HG02840 (cell line): Measurements from ENCODE around the gene FAM187B.

Experiments
- ATAC-seq: cut with Tn5 transposase; IDR thresholded peaks from one replicate; pipeline ENCODE4 v1.9.1; 2021; ENCODE audit warnings: mild to moderate bottlenecking, moderate library complexity, moderate number of reproducible peaks; ENCODE audit not compliant: unreplicated experiment, low FRiP score

FAM187B gene

GRCh38 chr19:35228177-35228930 lies at the start of gene FAM187B:
Gene FAM187B, minus strand, starts transcription at chr19:35228739. Its CDS starts 59 bp downstream, at chr19:35228680.
- ATAC-seq = no peak

GRCh38 chr19:35276706-35277281 lies 48.3 kb upstream of the FAM187B start:
- no peak for ATAC-seq

GRCh38 chr19:35274323-35274722 lies 45.8 kb upstream of the FAM187B start:
- ATAC-seq = no peak

- ATAC-seq = no peak
These were observed 45.2 kb upstream of the FAM187B start for GRCh38 chr19:35273686-35274259.

GRCh38 chr19:35272954-35273649 lies 44.6 kb upstream of the FAM187B start:
- no peak for ATAC-seq

- ATAC-seq = no peak
These were observed 43.7 kb upstream of the FAM187B start for GRCh38 chr19:35272122-35272719.

- no peak for ATAC-seq
These were observed 43.0 kb upstream of the FAM187B start for GRCh38 chr19:35271546-35271945.

- ATAC-seq = no peak
These were observed 41.9 kb upstream of the FAM187B start for GRCh38 chr19:35270381-35270811.

GRCh38 chr19:35269438-35270117 lies 41.0 kb upstream of the FAM187B start:
- ATAC-seq = peak; percentile 52

- peak; percentile 23 for ATAC-seq
These were observed 40.2 kb upstream of the FAM187B start, which contains the start of gene USF2 for GRCh38 chr19:35268536-35269437. Gene USF2, plus strand, starts transcription at chr19:35268962. Its CDS starts 140 bp downstream, at chr19:35269102.

- peak; percentile 46 for ATAC-seq
These were observed 39.4 kb upstream of the FAM187B start for GRCh38 chr19:35267818-35268535.

GRCh38 chr19:35267353-35267817 lies 38.8 kb upstream of the FAM187B start:
- no peak for ATAC-seq

GRCh38 chr19:35266520-35267352 lies 38.2 kb upstream of the FAM187B start:
- no peak for ATAC-seq

- ATAC-seq = no peak
These were observed 37.5 kb upstream of the FAM187B start for GRCh38 chr19:35265900-35266519.

- ATAC-seq = no peak
These were observed 36.8 kb upstream of the FAM187B start for GRCh38 chr19:35265126-35265899.
